NCI-H226 (cell line): ENCODE measurements around the gene LCN15.

Experiments used
- DNase-seq: peaks from one replicate; pipeline ENCODE4 v3.0.0-alpha.2; 2015

The LCN15 gene

DNA sequence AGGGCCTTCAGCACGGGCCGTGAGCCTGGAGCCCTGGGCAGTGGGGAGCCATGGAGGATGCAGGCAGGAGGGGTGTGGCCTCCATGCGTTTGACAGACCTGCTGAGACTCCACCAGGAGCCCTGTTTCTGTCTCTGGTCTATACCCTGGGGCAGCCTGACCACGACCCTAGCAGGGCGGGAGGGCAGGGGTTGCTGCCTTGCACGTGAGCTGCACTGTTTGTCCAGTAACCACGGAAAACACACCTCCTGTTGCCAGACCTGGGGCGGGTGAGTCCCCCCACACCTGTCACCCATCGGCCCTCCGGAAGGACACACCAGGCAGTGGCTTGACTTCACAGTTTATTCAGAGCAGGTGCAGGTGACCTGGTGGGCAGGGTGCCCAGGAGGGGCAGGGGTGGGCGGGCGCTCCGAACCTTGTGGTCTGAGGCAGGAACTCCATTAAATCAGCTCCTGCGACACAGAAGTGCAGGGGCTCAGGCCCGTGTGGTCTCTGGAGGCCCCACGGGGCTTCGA lies 10.2 kb downstream of the LCN15 start:
- no peak for DNase-seq

- DNase-seq: no peak
Measured at GRCh38 chr9:136753371-136754058, 10.8 kb downstream of the LCN15 start.

DNA sequence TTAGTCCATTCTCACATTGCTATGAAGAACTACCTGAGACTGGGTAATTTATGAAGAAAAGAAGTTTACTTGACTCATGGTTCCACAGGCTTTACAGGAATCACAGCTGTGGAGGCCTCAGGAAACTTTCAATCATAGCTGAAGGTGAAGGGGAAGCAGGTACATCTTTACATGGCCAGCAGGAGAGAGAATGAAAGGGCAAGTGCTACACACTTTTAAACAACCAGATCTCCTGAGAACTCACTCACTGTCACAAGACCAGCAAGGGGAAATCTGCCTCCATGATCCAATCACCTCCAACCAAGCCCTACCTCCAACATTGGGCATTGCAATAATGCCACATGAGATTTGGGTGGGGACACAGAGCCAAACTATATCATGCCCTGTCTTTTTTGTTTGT lies 12.5 kb downstream of the LCN15 start:
- no peak for DNase-seq

DNA sequence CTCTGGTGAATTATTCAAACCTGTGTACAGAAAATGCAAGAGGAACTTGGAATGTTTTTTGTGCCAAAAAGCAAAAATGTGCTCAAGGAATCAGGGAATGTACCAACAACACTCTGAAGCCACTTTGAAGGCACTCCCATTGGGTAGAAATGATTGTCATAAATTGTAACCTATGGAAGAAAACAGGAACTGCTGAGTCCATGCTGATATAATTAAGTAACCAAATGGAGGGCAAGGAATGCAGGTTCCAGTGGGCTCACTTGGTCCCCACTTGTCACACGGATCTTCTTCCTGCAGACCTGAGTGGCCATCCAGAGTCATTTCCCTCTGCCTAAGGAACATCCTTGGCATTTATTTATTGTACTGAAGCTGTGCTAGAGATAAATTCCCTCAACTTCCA lies 13.1 kb downstream of the LCN15 start:
- no peak for DNase-seq

DNA sequence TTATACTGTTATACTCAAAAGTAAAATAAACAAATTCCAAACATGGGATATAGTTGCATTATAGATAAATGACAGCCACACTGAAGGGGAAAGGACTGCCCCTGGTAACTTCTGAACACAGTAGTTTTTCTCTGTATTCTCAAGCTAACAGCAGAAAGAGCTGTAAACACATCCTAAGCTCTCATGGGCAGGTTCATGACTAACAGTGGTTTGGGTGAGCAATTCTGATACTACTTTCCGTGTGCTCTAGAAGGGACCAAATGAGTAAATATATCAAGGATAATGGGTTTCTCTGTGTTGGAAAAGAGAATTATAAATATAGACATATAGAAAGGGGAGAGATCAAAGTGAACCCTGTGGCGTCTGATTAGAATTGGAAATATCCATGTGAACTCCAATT lies 13.8 kb downstream of the LCN15 start:
- no peak for DNase-seq

DNA sequence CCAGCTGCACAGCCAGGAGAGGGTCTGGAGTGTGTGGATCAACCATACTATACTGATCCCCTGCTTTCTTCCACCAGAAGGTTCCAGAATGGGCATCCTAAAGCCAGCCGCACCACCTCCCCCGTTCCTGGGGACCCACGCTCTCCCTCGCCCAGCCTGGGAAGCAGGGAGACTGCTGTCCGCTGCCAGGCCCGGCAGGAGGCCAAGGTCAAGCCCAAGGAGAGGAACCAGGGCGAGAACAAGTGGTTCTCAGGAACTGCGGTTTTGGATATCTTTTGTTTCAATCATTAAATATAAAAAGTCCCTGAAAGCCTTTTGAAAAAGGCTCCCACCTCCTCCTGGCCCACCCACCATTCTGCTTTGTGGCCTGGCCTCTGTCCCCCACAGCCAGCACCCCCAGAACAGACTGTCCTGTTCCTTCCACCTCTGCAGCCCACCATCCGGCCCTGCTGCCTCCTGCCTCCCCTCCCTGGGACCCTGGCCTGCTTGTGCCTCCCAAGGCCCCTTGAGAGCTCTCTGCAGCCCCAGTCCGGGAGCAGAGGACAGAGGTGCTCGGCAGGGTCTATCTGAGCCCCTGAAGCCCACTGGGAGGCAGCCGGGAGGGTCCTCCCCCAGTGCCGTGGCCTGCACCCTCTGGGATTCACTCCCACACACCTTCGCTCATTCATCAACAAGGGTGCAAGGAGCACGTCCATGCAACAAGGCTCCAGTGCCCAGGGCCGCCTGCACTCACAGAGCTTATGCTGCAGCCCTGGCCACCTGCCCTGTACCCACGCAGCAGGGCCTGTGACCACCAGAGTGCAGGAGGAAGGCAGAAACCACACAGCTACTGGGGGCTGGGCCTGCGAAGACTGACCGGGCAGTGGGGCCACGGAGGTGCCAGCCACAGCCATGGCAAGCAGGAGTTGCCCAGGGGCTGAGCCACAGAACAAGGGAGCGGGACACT lies 15.4 kb downstream of the LCN15 start:
- no peak for DNase-seq

DNA sequence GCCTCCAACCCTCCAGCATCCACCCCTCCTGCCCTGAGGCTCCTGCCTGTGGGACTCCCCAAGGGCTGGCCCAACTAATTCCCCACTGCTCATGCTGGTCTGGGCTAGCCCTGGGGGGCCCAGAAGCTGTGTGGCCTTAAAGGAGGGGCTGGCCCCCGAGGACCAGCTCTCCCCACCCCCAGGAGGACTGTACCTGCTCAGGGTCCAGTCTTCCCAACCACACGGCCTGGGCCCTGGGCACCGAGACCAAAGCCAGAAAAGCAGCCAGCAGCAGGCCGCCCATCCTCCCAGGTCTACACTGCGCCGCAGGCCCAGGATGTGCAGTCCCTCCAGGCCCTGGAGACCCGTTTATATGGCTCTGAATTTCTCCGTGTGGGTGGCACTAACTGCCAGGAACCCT lies 16.1 kb downstream of the LCN15 start, which contains the start of gene LCN6:
Gene LCN6, minus strand, starts transcription at position 325 of the 400 bp plus-strand sequence. Its CDS starts 42 bp downstream, at position 283.
- DNase-seq: no peak

DNA sequence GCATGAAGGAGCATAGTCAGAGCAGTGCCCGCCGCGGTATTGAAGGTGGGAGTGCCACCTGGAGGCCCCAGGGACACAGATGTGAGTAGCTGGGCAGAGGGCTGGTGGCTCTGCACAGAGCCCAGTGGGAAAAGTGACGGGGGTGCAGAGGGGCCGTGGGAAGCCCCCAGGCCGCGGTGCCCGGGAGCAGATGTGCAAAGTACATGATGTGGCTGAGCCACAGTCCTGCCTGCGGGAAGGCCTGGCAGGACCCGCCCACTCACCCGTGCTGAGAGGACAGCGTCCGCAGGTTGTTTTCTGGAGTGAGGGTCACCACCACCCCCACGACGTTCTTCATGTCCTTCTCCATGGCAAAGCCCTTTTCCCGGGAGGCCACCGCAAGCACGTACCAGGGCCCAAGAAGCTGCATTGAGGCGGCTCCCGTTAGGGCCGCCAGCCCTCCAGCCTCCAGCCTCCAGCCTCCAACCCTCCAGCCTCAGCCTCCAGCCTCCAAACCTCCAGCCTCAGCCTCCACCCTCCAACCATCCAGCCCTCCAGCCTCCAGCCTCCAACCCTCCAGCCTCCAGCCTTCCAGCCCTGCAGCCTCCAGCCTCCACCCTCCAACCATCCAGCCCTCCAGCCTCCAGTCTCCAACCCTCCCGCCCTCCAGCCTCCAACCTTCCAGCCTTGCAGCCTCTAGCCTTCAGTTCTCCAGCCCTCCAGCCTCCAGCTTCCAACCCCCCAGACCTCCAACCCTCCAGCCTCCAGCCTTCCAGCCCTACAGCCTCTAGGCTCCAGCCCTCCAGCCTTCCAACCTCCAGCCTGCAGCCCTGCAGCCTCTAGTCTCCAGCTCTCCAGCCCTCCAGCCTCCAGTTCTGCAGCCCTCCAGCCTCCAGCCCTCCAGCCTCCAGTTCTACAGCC lies 16.9 kb downstream of the LCN15 start:
- no peak for DNase-seq

GRCh38 chr9:136746621-136747020 lies 17.7 kb downstream of the LCN15 start:
- DNase-seq: no peak

- no peak for DNase-seq
Measured at GRCh38 chr9:136746155-136746490, 18.2 kb downstream of the LCN15 start.

GRCh38 chr9:136745389-136746154 lies 18.7 kb downstream of the LCN15 start:
- DNase-seq: no peak

- no peak for DNase-seq
Measured at GRCh38 chr9:136744773-136745172, 19.5 kb downstream of the LCN15 start.

GRCh38 chr9:136743639-136744211 lies 20.6 kb downstream of the LCN15 start:
- no peak for DNase-seq

DNA sequence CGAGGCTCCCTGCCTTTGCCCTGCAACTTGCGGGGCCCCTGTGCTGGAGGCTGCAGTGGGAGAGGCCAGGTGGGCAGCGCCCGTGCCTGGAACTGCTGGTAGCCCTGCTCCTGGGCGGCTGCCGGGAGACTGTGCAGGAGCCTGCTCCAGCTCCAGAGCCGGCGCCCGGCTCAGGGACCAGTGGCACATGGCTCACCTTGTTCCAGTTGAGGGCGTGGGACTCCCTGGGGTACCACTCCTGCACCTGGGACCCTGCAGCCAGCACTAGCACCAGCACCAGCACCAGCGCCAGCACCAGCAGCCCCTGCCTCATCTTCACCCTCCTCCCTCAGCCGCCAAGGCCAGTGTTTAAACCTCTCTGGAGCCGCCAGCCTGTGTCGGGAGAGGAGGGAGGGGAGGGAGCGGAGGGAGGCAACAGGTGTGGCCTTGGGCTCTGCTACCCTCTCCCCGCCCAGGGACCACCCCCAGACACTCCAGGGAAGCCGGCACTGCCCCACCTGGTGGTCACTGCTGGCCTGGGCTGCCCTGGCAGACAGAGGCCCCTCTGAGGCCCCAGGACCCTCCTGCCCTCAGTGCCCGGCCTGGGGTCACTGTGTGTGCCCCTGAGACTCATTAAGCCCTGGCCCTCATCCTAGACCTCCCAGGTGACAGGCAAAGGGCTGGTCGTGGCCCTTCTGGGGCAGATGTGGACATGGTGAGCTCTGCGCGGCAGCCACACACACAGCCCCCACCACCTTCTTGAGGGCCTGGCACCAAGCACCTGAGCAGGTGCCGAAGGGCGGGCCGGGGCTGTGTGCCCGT lies 21.5 kb downstream of the LCN15 start, which contains the start of gene LCN10:
Gene LCN10, minus strand, starts transcription at position 350 of the 801 bp plus-strand sequence. Its CDS starts 37 bp downstream, at position 313.
- no peak for DNase-seq

- no peak for DNase-seq
Measured at GRCh38 chr9:136741883-136742571, 22.3 kb downstream of the LCN15 start.

- no peak for DNase-seq
Measured at GRCh38 chr9:136740971-136741882, 23.1 kb downstream of the LCN15 start.

GRCh38 chr9:136740491-136740890 lies 23.8 kb downstream of the LCN15 start:
- DNase-seq: no peak

DNA sequence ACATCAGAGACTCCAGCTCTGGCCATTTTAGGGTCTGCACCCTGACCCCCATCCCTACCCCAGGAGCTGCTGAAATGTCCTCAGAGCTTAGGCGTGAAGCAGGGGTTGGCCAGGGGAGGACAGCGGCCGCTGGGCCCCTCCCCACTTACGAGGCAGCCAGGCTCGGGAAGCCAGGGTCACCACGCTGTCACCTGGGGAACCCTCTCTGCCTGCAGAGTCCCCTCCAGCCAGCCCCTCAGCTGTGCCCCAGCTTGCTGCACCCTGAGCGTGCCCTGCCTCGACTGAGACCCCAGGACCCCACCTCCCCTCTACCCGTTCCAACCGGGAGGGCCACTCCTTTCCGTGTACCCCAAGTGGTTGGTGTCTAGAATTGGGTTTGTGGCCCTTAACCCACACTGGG lies 24.2 kb downstream of the LCN15 start:
- no peak for DNase-seq

DNA sequence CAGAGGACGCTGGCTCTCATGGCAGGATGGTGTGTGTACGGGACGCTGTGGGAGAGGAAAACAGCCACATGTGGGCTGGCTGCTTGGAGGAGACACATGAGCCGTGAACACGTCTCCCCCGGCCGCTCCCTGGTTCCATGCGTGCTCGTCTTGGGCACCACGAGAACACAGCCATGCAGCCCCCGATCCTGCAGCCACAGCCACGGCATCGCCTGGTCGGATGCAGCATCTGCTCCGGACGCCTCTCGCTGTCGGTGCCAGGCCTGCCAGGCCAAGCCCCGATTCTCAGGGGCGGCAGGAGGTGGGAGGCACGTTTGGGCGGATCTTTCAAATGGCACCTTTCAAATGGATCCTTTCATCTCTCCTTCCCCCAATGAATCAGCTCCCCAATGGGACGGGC lies 24.8 kb downstream of the LCN15 start:
- no peak for DNase-seq
